ENCODE measurements around the gene APH1B. TPM values are rescaled to one million over a fixed set of nuclear protein-coding genes. Genes with fewer than 3 reads are reported as not detected.

APH1B gene
- total and polyA plus RNA-seq, 4 donors = 2.0 to 10.6 (median 4.6) TPM

- Histone ChIP-seq H3K4me1 (ENCODE audit: control insufficient read depth in 4 of 4, insufficient read depth in 4 of 4, low read length in 3 of 4) (no peaks in the 10 kb centered on the region), H3K27me3 (ENCODE audit: control insufficient read depth in 4 of 4, insufficient read depth in 4 of 4, low read length in 3 of 4) (no peaks in the 10 kb centered on the region), H3K9me3 (ENCODE audit: control insufficient read depth in 4 of 4, low read length in 3 of 4) (no peaks in the 10 kb centered on the region), H3K36me3 (ENCODE audit: control insufficient read depth in 4 of 4, insufficient read depth in 3 of 4, low read depth in 1 of 4, low read length in 3 of 4) (peaks cover 2 to 5% (median 4%) of the 10 kb centered on the region in 4 donors), H3K4me3 (ENCODE audit: low read depth in 1 of 3, low read length in 3 of 3) (no peak overlapping the region), H3K9ac (ENCODE audit: low read depth in 1 of 2, low read length in 2 of 2) (no peak overlapping the region), H3K27ac (ENCODE audit: low read depth in 1 of 2, low read length in 2 of 2) (no peak overlapping the region)
- no peak for TF ChIP-seq RXRA (IDR thresholded peaks at IDR 0.05)
- no peak for TF ChIP-seq SP1 (IDR thresholded peaks at IDR 0.05)
- no peak for TF ChIP-seq HNF4A (conservative IDR thresholded peaks at IDR 0.05)
- TF ChIP-seq ZBTB33 (IDR thresholded peaks at IDR 0.05) = no peak
- no peak for TF ChIP-seq RAD21 (IDR thresholded peaks at IDR 0.05)
- TF ChIP-seq YY1 (IDR thresholded peaks at IDR 0.05) = no peak
- no peak for TF ChIP-seq HNF4G (IDR thresholded peaks at IDR 0.05)
- no peak for TF ChIP-seq TAF1 (conservative IDR thresholded peaks at IDR 0.05)
- no peak for TF ChIP-seq FOXA2 (IDR thresholded peaks at IDR 0.05)
- TF ChIP-seq MAX (IDR thresholded peaks at IDR 0.05) = no peak
- no peak for TF ChIP-seq CTCF (IDR thresholded peaks at IDR 0.05; ENCODE audit: low read depth, low read length, missing input control)
- no peak for TF ChIP-seq ATF3 (IDR thresholded peaks at IDR 0.05)
- no peak for TF ChIP-seq JUND (IDR thresholded peaks at IDR 0.05)
- TF ChIP-seq GABPA (IDR thresholded peaks at IDR 0.05 in 1 of 2, conservative IDR thresholded peaks at IDR 0.05 in 1 of 2) = no peak
- TF ChIP-seq FOXA1 (IDR thresholded peaks at IDR 0.05) = no peak
- no peak for TF ChIP-seq NR2F2 (IDR thresholded peaks at IDR 0.05)
- WGBS = 94% methylated on average over 2 of the region's 2 CpGs
- no peak for DNase-seq (ENCODE audit: low spot score)
Observed at GRCh38 chr15:63252292-63252691, 25.1 kb upstream of the APH1B start.

- Histone ChIP-seq H3K36me3 (ENCODE audit: control insufficient read depth in 4 of 4, insufficient read depth in 3 of 4, low read depth in 1 of 4, low read length in 3 of 4) (peaks cover 4 to 5% (median 4%) of the 10 kb centered on the region in 4 donors), H3K27ac (ENCODE audit: low read depth in 1 of 2, low read length in 2 of 2) (no peak overlapping the region), H3K27me3 (ENCODE audit: control insufficient read depth in 4 of 4, insufficient read depth in 4 of 4, low read length in 3 of 4) (no peaks in the 10 kb centered on the region), H3K4me3 (ENCODE audit: low read depth in 1 of 3, low read length in 3 of 3) (no peak overlapping the region), H3K9ac (ENCODE audit: low read depth in 1 of 2, low read length in 2 of 2) (no peak overlapping the region), H3K9me3 (ENCODE audit: control insufficient read depth in 4 of 4, low read length in 3 of 4) (no peaks in the 10 kb centered on the region), H3K4me1 (ENCODE audit: control insufficient read depth in 4 of 4, insufficient read depth in 4 of 4, low read length in 3 of 4) (no peaks in the 10 kb centered on the region)
- no peak for DNase-seq (ENCODE audit: low spot score)
- TF ChIP-seq RAD21 (IDR thresholded peaks at IDR 0.05) = no peak
- TF ChIP-seq HNF4G (IDR thresholded peaks at IDR 0.05) = no peak
- TF ChIP-seq HNF4A (conservative IDR thresholded peaks at IDR 0.05) = no peak
- TF ChIP-seq JUND (IDR thresholded peaks at IDR 0.05) = no peak
- no peak for TF ChIP-seq ZBTB33 (IDR thresholded peaks at IDR 0.05)
- no peak for TF ChIP-seq RXRA (IDR thresholded peaks at IDR 0.05)
- TF ChIP-seq YY1 (IDR thresholded peaks at IDR 0.05) = no peak
- no peak for TF ChIP-seq SP1 (IDR thresholded peaks at IDR 0.05)
- no peak for TF ChIP-seq GABPA (IDR thresholded peaks at IDR 0.05 in 1 of 2, conservative IDR thresholded peaks at IDR 0.05 in 1 of 2)
- TF ChIP-seq FOXA1 (IDR thresholded peaks at IDR 0.05) = no peak
- no peak for TF ChIP-seq NR2F2 (IDR thresholded peaks at IDR 0.05)
- TF ChIP-seq EGR1 (IDR thresholded peaks at IDR 0.05; ENCODE audit: low read depth in 2 of 2) = no peak
- TF ChIP-seq MAX (IDR thresholded peaks at IDR 0.05) = no peak
- no peak for TF ChIP-seq CTCF (IDR thresholded peaks at IDR 0.05; ENCODE audit: low read depth, low read length, missing input control)
- WGBS = 60% methylated on average over 2 of the region's 2 CpGs
Observed at GRCh38 chr15:63254991-63255390, 22.4 kb upstream of the APH1B start.
